Activated CD4-positive, alpha-beta T cell treated with anti-CD3 and anti-CD28 coated beads, Interleukin-2, amount 50 U/mL, for 4 hours (primary cell): ENCODE measurements around the gene TIAM1.

Experiments used
- DNase-seq, 2 experiments: peaks; one replicate each; pipeline ENCODE4 v3.0.0-alpha.2; 2020

The TIAM1 gene

GRCh38 chr21:31331231-31331630, 12.8 kb downstream of the TIAM1 start:
- DNase-seq: no peak

GRCh38 chr21:31330144-31330483, 13.9 kb downstream of the TIAM1 start:
- DNase-seq: no peak

DNA sequence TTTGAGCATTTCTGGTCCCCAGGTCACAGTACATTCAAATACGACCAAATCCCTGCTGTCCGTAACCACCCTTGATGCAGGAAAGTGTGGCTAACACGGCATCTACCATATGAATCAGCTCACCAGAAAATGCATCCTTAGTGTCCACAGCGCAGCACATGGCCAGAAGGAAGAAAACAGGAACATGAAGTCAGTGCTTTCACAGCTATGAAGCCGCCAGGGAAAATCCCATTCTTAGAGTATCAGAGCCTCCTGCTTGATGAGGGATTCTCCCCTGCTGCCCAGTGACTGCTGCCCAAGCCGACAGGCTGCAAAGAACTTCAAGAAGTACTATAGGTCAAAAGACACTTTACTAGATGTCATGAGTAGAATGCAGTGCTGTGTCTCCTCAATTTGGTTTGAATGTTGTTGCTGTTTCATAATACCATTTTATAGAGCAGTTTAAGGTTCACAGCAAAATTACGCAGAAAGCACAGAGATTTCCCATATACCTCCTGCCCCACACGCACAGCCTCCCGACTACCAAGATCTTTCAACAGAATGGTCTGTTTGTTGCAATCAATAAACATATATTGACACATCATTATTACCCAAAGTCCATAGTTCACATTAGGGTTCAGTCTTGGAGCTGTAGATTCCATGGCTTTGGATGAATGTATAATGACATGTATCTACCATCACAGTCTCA, 14.5 kb downstream of the TIAM1 start:
- no peak for DNase-seq

DNA sequence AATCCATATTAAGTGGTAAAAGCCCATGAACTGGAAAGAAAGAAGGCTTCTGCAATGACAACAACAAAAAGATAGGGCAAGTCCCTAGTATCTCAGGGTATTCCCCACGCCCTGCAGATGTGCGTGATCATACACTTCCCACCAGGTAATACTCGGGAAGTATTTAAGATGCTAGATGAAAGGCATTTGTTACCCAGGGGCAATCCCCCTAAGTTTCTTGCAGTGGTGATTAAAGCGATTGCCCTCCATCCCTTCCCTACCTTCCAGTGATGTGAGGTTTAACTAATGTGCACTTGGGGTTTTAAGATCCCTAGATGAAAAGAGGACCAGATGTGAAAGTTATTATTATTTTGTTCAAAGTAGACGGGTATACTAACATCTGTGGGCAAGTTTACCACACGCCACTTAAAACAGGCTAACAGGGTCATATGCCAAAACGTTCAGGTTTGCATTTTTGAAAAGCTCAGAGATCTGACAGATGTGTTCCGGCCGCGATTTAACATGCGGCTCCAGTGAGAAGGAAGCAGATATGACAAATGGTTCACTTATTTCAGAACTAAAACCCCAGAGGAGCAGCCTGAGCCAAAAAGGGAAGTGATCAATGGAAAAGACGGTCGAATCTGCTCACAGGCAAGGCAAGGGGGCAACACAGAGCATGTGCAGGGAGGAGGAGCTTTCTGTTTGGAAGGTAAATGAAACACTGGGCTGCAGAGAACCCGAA, 17.4 kb downstream of the TIAM1 start:
- peak; percentile 32 to 47 for DNase-seq

GRCh38 chr21:31318971-31319370, 25.1 kb downstream of the TIAM1 start:
- no peak for DNase-seq

- no peak for DNase-seq
Observed at GRCh38 chr21:31317688-31318087, 26.4 kb downstream of the TIAM1 start.

DNA sequence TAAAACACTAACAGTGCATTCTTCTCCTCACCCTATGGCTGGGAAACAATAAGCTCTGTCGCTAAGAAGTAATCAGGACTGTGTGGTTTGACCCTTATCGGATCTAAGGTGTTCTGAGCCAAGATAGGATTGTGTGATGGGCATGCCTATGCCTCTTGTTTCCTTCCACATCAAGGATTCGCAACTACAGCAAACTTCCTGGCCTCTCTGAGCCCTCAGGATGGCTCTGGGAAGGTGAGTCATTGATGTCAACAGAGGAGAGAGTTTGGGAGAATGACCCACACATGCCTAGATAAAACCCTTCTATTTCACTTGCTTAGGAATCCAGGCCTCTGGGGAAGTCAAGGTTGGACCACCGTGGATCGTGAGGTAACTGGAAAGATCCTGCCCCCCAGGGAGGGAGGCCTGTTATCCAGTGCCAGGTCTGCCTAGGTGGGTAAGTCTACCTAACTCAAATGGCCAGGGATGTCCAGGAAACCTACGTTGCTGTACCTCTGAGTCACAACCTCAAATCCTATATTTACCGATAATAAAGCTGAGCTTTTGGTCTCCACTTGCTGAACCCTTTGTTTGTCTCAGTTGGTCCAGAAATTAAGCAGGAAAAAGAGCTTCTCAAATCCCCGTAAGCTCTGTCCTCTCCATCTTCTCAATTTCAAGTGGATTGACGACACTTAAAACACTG, 27.4 kb downstream of the TIAM1 start:
- no peak for DNase-seq

GRCh38 chr21:31316072-31316471, 28.0 kb downstream of the TIAM1 start:
- no peak for DNase-seq

- DNase-seq: no peak
Observed at GRCh38 chr21:31310750-31311149, 33.3 kb downstream of the TIAM1 start.

DNA sequence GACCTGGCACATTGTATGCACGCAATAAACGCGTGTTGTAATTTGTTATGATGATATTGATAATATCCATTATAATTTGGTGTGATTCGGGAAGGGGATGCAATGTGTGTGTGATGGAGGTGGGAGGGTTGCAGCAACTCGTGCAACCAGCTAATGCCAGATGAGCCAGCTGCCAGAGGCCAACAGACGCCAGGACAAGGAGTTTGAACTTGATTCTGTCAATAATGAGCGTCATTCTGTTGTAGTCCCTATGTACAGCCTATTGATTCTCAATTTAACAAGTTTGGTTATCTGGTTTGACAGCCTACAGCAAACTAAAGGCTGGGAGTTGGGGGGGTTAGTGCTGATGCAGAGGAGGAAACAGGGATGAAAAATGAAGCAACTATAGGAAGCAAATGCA, 35.5 kb downstream of the TIAM1 start:
- no peak for DNase-seq

GRCh38 chr21:31305888-31306287, 38.2 kb downstream of the TIAM1 start:
- no peak for DNase-seq

GRCh38 chr21:31299291-31300147, 44.5 kb downstream of the TIAM1 start:
- no peak for DNase-seq

- DNase-seq: no peak
Observed at GRCh38 chr21:31298618-31299269, 45.3 kb downstream of the TIAM1 start.

DNA sequence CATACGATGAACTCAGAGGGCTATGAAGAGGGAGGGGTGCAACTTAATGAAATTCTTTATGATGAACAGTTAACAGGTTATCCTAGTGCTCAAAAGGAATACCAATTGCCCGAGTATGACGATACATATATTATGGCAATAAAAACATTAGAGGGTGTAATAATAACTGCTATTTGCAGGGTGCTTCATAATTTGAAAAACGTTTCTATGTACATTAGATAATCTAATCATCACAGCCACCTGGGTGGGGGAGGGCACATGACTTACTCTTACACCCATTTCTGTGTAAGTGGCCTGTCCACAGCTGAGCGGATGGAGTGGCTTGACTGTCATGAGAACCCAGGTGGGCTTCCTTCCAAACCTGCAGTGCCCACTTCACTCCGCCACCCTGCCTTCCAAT, 46.3 kb downstream of the TIAM1 start:
- DNase-seq: no peak

DNA sequence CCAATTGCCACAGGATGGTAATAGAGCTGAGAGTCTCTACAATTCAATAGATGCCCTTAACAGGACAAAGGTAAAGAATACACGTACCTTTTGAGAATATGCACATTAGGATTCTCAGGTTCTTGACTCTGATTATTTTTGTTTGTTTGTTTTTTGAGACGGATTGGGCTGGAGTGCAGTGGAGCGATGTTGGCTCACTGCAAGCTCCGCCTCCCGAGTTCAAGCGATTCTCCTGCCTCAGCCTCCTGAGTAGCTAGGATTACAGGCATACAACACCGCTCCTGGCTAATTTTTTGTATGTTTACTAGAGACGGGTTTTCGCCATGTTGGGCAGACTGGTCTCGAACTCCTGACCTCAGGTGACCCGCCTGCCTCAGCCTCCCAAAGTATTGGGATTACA, 48.4 kb downstream of the TIAM1 start:
- DNase-seq: no peak

DNA sequence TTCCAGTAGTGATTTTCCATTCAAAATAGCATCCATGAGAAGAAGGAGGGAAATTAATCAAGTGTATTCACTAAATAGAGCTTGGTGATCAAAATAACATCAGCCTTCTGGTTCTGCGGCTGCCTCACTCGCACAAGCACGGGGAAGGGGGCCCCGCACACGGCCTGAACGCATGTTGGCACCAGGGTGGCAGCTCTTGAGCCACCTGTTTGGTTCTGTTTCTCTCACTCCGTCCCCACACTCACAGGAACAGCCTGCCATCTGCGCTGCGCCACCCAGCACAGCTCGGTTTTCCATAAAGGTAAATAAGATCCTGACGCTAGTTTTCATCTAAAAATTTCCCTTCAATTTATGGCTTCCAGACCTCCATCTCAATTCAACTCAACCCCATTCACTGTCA, 49.4 kb downstream of the TIAM1 start:
- DNase-seq: no peak

GRCh38 chr21:31293986-31294385, 50.1 kb downstream of the TIAM1 start:
- peak; percentile 30 to 52 for DNase-seq

- no peak for DNase-seq
Observed at GRCh38 chr21:31290765-31291164, 53.3 kb downstream of the TIAM1 start.

DNA sequence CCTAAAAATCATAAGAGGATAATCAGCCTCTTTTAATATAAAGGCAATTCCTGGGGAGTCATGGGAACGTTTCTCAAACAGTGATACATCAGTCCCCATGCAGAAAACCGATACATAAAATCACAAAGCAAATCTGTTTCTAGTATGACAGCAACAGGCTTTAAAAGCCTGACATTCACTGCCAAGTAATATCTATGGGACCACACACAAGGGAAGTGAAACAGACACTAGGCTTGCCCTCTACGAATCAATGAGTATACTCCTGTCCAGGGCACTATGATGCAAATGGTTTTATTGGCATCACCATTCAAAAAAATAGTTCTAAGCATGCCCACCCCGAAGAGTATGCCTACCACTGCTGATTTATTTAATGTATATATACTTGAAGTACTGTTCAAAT, 54.4 kb downstream of the TIAM1 start:
- no peak for DNase-seq

DNA sequence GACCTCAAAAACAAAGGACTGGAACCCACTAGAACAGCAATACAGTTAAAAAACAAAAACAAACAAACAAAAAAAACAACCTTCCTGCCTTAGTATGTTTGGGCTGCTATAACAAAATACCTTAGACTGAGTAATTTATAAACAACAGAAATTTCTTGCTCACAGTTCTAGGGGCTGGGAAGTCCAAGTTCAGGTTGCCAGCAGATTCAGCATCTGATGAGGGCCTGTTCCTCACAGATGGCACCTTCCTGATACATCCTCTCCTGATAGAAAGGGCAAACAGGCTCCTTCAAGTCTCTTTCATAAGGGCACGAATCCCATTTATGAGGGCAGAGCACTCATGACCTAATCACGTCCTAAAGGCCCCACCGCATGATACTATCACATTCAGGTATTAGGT, 55.9 kb downstream of the TIAM1 start:
- DNase-seq: no peak

DNA sequence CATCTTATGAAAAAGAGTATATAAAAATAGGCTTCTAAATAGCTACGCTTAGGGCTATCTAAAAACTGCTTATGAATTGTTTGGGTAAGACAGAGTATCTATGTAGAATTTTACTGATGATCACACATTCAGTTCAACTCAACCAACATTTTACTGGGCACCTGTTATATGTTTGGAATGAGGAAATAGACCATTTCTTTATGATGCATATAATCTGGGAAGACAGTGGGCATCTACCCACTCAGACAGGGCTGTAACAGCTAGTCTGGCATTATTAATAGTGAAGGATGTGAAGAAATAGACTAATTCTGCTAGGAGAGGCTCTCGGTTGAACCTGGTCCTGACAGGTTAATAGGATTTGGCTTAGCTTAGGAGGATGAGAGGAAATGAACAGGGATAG, 56.9 kb downstream of the TIAM1 start:
- DNase-seq: no peak

DNA sequence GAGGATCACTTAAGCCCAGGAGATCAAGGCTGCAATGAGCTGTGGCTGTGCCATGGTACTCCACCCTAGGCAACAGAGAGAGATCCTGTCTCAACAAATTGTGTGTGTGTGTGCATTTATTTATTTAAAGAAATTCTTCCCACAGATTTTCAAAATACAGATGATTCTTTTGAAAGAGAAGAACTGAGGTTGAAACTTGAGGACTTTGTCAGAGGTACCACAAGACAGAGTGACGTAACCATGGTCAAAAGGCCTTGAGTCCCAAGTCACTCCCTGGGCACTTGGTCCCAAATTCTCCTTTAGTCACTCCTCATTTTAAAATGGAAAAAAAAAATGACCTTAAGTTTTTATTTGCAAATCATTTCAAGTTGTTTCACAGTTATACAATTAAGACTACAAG, 57.4 kb downstream of the TIAM1 start:
- no peak for DNase-seq
